Measurements from ENCODE around the gene CHST7. TPM values are rescaled to one million over a fixed set of nuclear protein-coding genes. Genes with fewer than 3 reads are reported as not detected.

Gene CHST7
- polyA plus RNA-seq, 1 experiment = 2.1 TPM

- Histone ChIP-seq H3K27ac (ENCODE audit: low read depth, low read length) (no peak overlapping the region), H3K27me3 (ENCODE audit: control insufficient read depth, insufficient read depth, low read length) (no peaks in the 10 kb centered on the region), H3K9me3 (ENCODE audit: control insufficient read depth, insufficient read depth, low read length) (no peaks in the 10 kb centered on the region), H3K4me3 (ENCODE audit: low read depth, low read length) (no peak overlapping the region)
- no peak for TF ChIP-seq CTCF (IDR thresholded peaks at IDR 0.05; ENCODE audit: low read depth, low read length)
- ChIA-PET CTCF (no interaction called here), POLR2A (no interaction called here)
- DNase-seq (ENCODE audit: low read depth, low spot score) = no peak
These were observed 7.0 kb downstream of the CHST7 start for GRCh38 chrX:46580613-46581012.

GRCh38 chrX:46582325-46582724 is 8.8 kb downstream of the CHST7 start:
- Histone ChIP-seq H3K9me3 (ENCODE audit: control insufficient read depth, insufficient read depth, low read length) (no peaks in the 10 kb centered on the region), H3K27me3 (ENCODE audit: control insufficient read depth, insufficient read depth, low read length) (no peaks in the 10 kb centered on the region), H3K4me3 (ENCODE audit: low read depth, low read length) (no peak overlapping the region), H3K27ac (ENCODE audit: low read depth, low read length) (peak overlapping the region; percentile 92)
- no peak for DNase-seq (ENCODE audit: low read depth, low spot score)
- ChIA-PET POLR2A (no interaction called here), CTCF (no interaction called here)
- no peak for TF ChIP-seq CTCF (IDR thresholded peaks at IDR 0.05; ENCODE audit: low read depth, low read length)

- CTCF ChIA-PET = interaction anchor here (1.0 kb wide), 1 partner anchor 22 kb away, joined by 3 read pairs; no protein-coding TSS in a partner anchor
- POLR2A ChIA-PET = interaction anchor here (0.6 to 0.7 kb wide), 5 partner anchors 46 to 401 kb away, joined by 3 to 6 read pairs (median 3); no protein-coding TSS in a partner anchor
- TF ChIP-seq CTCF (IDR thresholded peaks at IDR 0.05; ENCODE audit: low read depth, low read length) = no peak
- Histone ChIP-seq H3K27me3 (ENCODE audit: control insufficient read depth, insufficient read depth, low read length) (no peaks in the 10 kb centered on the region), H3K4me3 (ENCODE audit: low read depth, low read length) (no peak overlapping the region), H3K9me3 (ENCODE audit: control insufficient read depth, insufficient read depth, low read length) (no peaks in the 10 kb centered on the region), H3K27ac (ENCODE audit: low read depth, low read length) (peak overlapping the region; percentile 92)
- peak; percentile 81 for DNase-seq (ENCODE audit: low read depth, low spot score)
These were observed 9.4 kb downstream of the CHST7 start for GRCh38 chrX:46582966-46583365.

GRCh38 chrX:46584736-46585135 is 11.2 kb downstream of the CHST7 start:
- Histone ChIP-seq H3K9me3 (ENCODE audit: control insufficient read depth, insufficient read depth, low read length) (no peaks in the 10 kb centered on the region), H3K27ac (ENCODE audit: low read depth, low read length) (peak overlapping the region; percentile 31), H3K27me3 (ENCODE audit: control insufficient read depth, insufficient read depth, low read length) (no peaks in the 10 kb centered on the region), H3K4me3 (ENCODE audit: low read depth, low read length) (no peak overlapping the region)
- no peak for TF ChIP-seq CTCF (IDR thresholded peaks at IDR 0.05; ENCODE audit: low read depth, low read length)
- ChIA-PET POLR2A (no interaction called here), CTCF (no interaction called here)
- no peak for DNase-seq (ENCODE audit: low read depth, low spot score)

GRCh38 chrX:46587158-46587557 is 13.6 kb downstream of the CHST7 start:
- no peaks in the 10 kb centered on the region for H3K9me3 ChIP-seq (ENCODE audit: control insufficient read depth, insufficient read depth, low read length)
- H3K4me3 ChIP-seq (ENCODE audit: low read depth, low read length) = no peak overlapping the region
- ChIA-PET POLR2A (no interaction called here), CTCF (no interaction called here)
- no peak for TF ChIP-seq CTCF (IDR thresholded peaks at IDR 0.05; ENCODE audit: low read depth, low read length)
- no peak for DNase-seq (ENCODE audit: low read depth, low spot score)
- peak overlapping the region; percentile 11 for H3K27ac ChIP-seq (ENCODE audit: low read depth, low read length)
- H3K27me3 ChIP-seq (ENCODE audit: control insufficient read depth, insufficient read depth, low read length) = no peaks in the 10 kb centered on the region
